Stimulated activated CD4-positive, alpha-beta T cell treated with anti-CD3 and anti-CD28 coated beads, Interleukin-1b, Interleukin-23, amount 100 ng/mL, for 24 hours (primary cell): ENCODE results near the gene MARCHF2.

Source experiments
- DNase-seq, 4 experiments: peaks; one replicate each; pipeline ENCODE4 v3.0.0-alpha.2; 2020; ENCODE audit warnings: low read depth in 4 of 4, low spot score in 1 of 4

The MARCHF2 gene

DNA sequence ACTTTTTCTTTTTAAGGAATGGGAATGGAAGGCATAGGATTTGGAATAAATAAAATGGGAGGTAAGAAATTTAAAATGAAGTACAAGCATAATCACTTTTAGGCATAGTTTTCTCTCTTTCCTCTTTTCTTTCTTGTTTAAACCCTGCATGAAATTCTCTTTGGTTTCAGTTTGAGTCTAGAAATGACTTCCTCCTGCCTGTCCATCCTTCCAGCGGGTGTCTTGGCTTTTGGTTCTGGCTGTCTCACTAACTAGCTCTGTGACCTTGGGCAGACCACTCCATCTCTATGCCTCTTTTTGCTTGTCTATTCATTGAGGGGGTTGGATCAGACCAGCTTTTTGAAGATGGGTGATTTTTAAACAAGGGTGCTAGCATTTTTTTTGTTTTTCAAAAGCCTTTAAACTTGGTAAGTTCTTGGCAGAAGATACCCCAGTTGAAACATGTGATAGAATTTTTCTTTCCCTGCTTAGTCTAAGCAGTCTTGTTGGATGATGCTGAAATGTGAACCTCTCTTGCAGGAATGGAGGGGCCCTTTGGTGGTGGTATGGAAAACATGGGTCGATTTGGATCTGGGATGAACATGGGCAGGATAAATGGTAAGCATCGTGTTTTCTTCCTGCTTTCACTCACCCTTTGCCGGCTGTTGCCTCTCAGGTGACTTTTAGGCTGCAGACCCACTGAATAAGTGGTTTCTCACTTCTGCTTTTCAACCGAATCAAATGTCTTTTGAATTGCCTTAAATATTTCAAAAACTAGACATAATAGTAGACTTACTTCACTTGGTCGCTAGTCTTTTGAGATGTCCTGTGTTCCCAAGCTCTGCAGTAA, 60.8 kb downstream of the MARCHF2 start:
- no peak for DNase-seq

DNA sequence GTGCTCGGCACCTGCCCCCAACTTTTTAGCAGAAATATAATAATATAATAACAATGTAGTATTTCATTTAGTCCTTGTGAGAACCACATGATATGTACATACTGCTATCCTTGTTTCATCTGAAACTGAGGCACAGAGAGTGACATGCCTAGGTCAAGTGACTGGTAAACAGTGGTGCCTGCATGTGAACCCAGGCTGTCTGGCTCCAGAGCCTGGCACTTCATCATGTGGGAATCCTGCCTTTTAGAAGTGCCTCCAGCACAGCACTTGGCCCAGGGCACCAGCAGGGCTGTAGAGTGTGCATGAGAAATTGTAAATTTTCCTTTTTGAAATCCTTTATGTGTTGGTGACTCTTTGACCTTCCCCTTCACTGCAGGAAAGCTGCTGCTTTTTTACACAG, 61.9 kb downstream of the MARCHF2 start:
- DNase-seq = no peak

DNA sequence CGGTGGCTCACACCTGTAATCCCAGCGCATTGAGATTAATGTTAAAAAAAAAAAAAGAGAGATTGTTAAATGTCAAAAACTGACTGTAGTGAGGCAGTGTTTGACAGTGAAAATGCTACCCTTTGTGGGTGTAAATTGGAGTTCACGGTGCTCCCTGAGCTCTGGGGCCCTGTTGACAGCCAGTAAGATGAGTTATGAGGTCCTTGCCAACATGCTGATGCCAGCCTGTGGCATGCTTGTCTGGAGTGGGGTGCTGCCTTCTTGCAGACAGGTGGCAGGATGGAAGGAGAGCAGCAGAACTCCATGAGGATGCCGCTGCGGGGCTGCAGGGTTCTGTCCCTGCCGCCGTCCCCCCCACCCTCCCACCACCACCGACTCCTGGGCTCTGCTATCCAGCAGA, 63.4 kb downstream of the MARCHF2 start:
- DNase-seq = no peak

DNA sequence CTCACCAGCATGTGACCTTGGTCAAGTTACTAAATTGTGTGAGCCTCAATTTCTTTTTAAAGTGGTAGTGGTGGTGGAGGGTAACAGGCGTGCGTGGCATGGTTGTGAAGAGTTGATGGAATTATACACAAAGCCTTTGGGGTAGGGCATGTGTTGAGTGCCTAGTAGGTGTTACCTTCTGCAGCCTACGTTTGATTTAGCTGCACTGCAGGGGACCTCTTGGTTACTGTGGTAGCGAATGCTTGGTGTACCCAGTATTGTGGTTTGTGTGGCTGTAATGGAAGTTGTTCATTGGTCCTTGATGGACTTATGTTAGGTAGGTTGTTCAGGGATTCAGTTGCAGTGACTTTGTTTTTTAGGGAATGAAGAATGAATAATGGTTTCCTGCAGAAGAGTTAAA, 64.8 kb downstream of the MARCHF2 start:
- no peak for DNase-seq

DNA sequence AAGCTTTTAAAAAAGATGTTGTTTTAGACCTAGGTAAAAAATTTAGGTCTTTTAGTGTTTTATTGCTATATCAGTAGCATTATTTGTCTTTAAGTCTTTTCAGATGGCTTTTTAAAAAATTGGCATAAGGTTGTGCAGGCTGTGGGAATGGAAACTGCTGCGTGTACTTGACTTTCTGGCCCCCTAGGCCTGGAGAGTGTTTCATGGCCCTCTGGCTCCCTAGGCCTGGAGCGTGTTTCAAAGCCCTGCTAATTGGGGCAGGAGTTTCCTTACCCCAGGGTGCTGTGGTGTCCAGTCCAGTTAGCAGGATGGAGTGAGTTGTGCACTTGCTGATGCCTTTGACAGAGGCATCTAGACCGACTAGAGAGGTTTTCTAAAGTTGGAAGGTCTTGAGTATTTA, 65.5 kb downstream of the MARCHF2 start:
- DNase-seq = no peak

DNA sequence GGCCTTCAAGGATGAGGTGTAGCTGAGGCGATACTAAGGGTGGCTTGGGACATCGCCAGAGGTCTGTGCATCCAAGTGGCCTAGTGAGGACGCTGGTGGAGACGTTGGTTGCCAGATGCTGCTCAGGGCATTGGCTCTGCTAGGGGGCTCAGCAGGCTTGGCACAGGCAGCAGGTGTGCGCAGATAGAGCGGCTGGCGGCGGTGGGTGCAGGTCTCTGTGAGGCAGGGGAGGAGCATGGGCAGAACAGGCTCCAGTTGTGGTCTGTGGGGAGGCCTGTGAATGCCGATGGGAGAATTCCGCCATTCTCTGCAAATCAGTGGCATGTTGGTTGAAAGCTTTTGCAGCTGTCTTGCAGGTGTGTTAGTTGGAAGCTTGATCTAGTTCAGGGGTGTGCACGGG, 68.1 kb downstream of the MARCHF2 start:
- no peak for DNase-seq

DNA sequence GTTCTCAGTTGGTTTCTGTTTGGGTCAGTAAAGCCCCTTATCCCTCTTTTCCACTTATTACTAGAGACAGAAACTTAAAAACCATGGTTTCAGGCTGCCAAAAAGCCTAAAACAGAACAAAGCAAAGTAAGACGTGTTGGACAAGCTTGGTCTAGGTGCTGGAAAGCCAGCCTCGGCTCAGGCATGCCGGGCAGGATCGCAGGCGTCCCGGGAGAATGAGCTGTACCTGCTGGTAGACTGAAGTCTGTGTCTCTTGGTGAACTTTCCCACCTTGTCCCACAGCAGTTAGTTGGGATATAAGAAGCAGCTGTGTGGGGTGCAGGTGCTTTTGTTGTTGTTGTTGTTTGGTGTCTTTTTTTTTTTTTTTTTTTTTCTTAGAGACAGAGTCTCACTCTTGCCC, 68.5 kb downstream of the MARCHF2 start:
- no peak for DNase-seq

DNA sequence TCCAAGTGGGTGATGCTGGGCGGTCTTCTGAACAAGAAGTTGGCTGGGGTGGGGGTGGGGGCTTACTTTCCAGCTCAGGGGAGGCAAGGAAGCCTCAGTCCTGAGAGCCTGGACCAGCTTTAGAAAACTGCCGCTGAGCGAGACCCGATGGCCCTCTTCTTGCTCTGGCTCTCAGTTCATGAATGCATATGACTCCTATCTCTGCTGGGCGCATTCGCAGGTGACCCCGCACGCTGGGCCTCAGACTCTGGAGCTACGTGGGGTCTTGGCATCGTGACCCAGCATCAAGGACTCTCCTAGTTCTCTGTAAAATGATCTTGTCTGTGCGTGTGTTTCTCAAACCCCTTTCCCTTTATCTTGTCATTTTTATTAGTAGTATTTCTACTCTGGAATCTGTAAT, 69.6 kb downstream of the MARCHF2 start:
- DNase-seq = no peak

DNA sequence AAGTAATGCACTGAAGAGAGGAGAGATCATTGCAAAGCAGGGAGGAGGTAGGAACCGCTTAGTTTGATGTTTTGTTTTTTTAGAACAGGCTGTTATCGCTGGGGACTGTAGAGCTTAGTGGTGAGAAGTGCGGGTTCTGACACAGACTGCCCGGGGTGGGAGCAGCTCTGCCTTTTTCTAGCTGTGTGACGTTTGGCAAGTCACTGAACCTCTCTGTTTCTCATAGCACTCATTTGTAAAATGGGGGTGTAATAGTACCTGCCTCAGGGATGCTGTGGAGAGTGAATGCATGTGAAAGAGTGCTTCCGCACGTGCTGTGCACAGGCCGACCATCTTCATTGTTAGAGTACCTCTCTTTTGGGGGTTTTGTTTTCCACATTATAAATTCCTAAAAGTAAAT, 70.1 kb downstream of the MARCHF2 start:
- no peak for DNase-seq

DNA sequence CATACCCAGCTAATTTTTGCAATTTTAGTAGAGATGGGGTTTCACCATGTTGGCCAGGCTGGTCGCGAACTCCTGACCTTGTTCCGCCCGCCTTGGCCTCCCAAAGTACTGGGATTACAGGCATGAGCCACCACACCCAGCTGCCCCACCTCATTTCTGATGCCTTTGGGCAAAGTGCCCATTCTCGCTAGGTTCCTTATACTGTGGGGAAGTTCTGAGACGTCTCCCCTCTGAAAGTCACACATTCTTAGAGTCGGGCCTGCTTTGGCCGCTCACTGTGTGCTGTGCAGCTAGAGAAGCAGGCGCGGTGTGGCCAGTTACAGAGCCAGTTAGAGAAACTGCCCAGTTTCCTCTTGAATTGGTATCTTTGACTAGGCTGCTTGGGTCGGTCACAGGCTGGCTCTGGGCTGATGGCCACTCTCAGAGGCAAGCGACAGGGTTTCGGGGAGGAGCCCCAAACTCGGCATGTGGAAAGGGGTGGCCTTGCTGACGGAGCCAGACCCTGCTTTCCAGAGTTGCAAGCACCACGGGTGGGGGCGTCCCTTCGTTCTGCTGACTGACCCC, 71.3 kb downstream of the MARCHF2 start:
- DNase-seq = no peak

DNA sequence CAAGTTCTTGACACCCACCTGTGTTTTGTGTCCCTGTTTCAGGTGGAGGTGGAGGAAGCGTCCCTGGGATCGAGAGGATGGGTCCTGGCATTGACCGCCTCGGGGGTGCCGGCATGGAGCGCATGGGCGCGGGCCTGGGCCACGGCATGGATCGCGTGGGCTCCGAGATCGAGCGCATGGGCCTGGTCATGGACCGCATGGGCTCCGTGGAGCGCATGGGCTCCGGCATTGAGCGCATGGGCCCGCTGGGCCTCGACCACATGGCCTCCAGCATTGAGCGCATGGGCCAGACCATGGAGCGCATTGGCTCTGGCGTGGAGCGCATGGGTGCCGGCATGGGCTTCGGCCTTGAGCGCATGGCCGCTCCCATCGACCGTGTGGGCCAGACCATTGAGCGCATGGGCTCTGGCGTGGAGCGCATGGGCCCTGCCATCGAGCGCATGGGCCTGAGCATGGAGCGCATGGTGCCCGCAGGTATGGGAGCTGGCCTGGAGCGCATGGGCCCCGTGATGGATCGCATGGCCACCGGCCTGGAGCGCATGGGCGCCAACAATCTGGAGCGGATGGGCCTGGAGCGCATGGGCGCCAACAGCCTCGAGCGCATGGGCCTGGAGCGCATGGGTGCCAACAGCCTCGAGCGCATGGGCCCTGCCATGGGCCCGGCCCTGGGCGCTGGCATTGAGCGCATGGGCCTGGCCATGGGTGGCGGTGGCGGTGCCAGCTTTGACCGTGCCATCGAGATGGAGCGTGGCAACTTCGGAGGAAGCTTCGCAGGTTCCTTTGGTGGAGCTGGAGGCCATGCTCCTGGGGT, 72.7 kb downstream of the MARCHF2 start:
- no peak for DNase-seq

DNA sequence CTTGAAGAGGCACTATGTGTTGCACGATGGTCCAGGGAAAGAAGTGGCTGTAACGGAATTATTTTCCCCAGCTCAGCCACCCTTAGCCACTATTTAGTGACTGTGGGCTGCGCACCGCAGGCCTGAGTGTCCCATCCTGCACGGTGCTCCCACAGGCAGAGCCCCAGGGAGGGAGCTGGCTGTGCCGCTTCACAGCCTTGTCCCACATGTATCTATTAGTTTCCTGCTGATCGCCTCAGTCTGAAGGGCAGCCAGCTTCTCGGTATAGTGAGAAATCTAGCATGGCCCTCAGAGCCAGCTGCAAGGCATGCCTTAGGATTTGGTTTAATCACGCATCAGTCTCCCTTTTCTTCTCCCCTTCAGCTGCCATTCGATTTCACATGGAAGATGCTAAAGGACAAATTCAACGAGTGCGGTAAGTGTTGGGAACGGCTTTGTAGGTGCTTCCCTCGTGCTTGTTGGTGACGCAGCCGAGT, 73.6 kb downstream of the MARCHF2 start:
- no peak for DNase-seq

DNA sequence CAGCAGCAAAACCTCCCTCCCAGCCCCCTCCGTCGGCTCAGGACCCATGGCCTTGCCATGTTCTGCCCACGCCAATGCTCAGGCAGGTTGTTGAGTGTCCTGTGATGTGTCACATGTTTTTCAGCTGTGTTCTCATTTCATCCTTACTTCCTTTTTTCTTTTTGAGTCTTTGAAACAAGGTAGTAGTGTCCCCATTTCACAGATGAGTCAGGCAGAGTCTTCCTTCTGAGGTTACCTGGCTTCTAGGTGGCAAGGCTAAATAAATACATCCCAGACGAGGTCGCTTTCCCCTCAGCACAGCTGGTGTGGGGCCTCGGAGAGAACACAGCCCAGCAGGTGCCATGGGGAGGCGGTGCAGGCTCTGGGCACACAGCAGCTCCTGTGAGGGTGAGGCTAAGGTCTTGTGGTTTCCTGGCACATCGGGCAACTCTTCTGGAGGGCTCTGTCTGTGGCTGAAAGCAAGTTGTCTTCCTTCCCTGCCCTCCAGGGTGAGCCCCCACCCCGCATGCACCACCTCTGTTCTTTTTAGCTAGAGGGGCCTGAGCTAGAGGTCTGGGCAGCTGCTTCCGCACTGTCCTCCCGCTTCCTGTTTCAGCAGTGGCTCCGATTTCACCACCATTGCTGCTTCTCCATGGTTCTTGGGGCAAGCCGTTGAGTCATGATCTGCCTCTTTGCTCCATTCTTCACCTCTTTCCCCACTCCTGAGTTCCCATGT, 74.2 kb downstream of the MARCHF2 start:
- peak in 2 of 4 experiments; percentile 16 to 37 for DNase-seq

DNA sequence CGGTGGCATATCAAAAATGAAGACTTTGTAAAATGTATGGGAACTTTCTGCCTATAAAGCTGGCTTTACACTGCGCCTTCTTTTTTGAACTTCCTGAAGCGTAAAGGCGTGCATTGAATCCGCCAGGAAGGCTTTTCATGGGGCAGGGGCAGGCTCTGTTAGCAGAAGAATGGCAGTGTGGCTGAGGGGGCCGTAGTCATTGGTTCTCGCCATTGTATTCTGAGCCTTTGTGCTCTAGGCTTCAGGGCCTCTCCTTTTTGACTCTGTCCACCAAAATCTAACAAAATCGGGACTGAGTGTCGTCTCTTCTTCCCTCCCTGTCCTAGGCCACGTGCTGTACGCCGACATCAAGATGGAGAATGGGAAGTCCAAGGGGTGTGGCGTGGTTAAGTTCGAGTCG, 75.3 kb downstream of the MARCHF2 start:
- no peak for DNase-seq
